Measurements from ENCODE around the gene OLFML1. TPM values are rescaled to one million over a fixed set of nuclear protein-coding genes. Genes with fewer than 3 reads are reported as not detected.

OLFML1 gene
- total RNA-seq, 4 donors from 2014 or later: 3.4 to 10.2 (median 7.6) TPM

DNA sequence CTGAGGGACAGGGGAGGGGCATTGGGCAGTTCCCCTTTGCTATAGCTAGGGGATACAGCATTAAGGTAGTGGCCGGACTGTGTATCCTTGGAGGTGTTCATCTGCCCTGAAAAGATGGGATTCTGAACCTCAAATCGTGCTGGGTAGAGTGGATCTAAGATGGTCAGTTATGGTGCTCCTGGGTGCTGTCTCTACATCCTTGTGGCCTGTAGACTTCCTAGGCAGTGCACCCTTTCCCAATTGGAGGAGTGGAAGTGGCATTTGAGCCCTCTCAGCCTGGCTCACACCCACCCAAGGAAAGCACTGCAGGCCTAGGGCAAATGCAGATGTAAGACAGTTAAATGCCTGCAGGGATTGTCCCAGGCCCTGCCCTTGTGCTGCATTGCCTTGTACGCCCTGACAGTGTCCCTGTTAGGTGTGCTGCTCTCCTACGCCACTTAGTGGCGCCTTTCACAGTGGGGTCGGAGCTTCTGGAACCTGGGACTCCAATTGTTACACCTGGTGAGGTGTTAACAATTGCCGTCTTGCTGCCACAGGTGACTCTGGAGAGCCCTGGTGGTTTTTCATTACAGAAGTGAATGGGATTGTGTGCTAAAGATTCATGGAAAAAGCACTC is 63.5 kb downstream of the OLFML1 start:
- ATAC-seq: no peak
- Histone ChIP-seq H3K4me3 (no peak overlapping the region), H3K27ac (no peak overlapping the region), H3K36me3 (no peaks in the 10 kb centered on the region), H3K27me3 (no peaks in the 10 kb centered on the region), H3K9me3 (no peaks in the 10 kb centered on the region), H3K4me1 (no peaks in the 10 kb centered on the region)
- WGBS, 2 donors (ENCODE audit: low coverage in 1 of 2): 84 to 87% methylated on average over 2 to 3 of the region's 7 CpGs
- TF ChIP-seq EP300 (IDR thresholded peaks at IDR 0.05) (no peak), POLR2AphosphoS5 (IDR thresholded peaks at IDR 0.05) (no peak), POLR2A (IDR thresholded peaks at IDR 0.05) (no peak)
- TF ChIP-seq, protein P1, sequence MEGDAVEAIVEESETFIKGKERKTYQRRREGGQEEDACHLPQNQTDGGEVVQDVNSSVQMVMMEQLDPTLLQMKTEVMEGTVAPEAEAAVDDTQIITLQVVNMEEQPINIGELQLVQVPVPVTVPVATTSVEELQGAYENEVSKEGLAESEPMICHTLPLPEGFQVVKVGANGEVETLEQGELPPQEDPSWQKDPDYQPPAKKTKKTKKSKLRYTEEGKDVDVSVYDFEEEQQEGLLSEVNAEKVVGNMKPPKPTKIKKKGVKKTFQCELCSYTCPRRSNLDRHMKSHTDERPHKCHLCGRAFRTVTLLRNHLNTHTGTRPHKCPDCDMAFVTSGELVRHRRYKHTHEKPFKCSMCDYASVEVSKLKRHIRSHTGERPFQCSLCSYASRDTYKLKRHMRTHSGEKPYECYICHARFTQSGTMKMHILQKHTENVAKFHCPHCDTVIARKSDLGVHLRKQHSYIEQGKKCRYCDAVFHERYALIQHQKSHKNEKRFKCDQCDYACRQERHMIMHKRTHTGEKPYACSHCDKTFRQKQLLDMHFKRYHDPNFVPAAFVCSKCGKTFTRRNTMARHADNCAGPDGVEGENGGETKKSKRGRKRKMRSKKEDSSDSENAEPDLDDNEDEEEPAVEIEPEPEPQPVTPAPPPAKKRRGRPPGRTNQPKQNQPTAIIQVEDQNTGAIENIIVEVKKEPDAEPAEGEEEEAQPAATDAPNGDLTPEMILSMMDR (IDR thresholded peaks at IDR 0.05): no peak

DNA sequence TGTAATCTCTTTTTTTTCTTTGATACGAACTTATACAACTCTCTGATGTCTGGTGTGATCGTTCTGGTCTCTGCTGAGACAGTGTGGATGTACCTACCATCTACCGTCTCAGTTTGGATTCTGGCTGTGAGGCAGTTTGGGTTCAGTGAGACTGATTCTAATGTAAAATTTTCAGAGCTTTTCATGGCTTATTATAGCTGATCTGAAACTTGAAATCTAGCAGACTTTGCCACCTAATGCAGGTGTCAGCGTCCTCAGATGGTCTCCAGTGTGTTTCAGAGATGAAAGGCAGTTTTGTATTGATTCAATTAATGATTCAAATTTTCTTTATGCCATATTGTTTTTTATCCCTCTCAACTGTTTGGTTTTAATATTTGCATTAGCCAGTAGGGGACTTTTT is 64.4 kb downstream of the OLFML1 start:
- TF ChIP-seq, protein P1 (IDR thresholded peaks at IDR 0.05): no peak
- no peak for TF ChIP-seq POLR2A (IDR thresholded peaks at IDR 0.05)
- TF ChIP-seq POLR2AphosphoS5 (IDR thresholded peaks at IDR 0.05): no peak
- TF ChIP-seq EP300 (IDR thresholded peaks at IDR 0.05): no peak
- H3K27ac ChIP-seq: no peak overlapping the region
- H3K36me3 ChIP-seq: no peaks in the 10 kb centered on the region
- H3K9me3 ChIP-seq: no peaks in the 10 kb centered on the region
- no peak for ATAC-seq
- H3K27me3 ChIP-seq: no peaks in the 10 kb centered on the region
- no peak overlapping the region for H3K4me3 ChIP-seq
- no peaks in the 10 kb centered on the region for H3K4me1 ChIP-seq
- 69% methylated on average over 4 of the region's 4 CpGs; no CpG with 5 or more reads in 1 of the 2 donors for WGBS, 2 donors (ENCODE audit: low coverage in 1 of 2)

DNA sequence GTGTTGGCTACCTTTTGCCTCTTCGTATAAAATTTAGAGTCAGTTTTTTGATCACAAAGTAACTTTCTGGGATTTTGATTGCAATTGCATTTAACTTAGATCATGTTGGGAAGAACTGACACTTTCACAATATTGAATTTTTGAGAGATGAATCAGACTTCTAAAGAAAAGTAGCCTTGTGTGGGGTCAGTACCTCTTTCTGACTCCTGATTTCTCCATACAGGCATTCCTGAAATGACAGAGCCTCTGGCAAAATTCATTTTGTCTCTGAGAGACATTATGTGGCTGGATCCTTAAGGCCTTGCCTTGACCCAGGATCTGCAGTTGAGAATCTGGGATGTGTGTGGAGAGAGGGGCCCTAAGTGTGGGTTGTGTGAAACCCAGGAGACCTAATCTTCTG is 66.3 kb downstream of the OLFML1 start:
- Histone ChIP-seq H3K27me3 (no peaks in the 10 kb centered on the region), H3K9me3 (no peaks in the 10 kb centered on the region), H3K4me3 (no peak overlapping the region), H3K27ac (no peak overlapping the region), H3K36me3 (no peaks in the 10 kb centered on the region), H3K4me1 (no peaks in the 10 kb centered on the region)
- ATAC-seq: no peak
- TF ChIP-seq, protein P1 (IDR thresholded peaks at IDR 0.05): no peak
- TF ChIP-seq EP300 (IDR thresholded peaks at IDR 0.05): no peak
- TF ChIP-seq POLR2AphosphoS5 (IDR thresholded peaks at IDR 0.05): no peak
- TF ChIP-seq POLR2A (IDR thresholded peaks at IDR 0.05): no peak
- WGBS, 2 donors (ENCODE audit: low coverage in 1 of 2): 91 to 100% methylated on average over 1 of the region's 1 CpG

DNA sequence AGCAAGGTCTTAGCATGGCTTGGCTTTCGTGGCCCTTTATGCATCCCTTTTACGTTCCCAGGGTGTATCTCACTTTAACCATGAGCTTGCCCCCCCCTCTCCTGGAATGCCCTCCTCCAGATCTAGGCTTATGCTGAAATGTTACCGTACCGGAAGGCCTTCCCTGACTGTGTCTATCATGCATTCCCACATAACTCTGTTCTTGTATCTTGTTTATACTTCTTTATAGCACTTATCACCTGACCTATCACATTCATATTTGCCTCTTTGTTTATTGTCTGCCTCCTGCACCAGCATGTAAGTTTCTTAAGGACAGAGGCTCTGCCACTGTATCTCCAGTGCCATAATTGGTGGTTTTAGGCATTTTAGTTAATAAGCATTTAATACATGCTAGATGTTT is 67.4 kb downstream of the OLFML1 start:
- TF ChIP-seq, protein P1 (IDR thresholded peaks at IDR 0.05): no peak
- no peak for TF ChIP-seq POLR2AphosphoS5 (IDR thresholded peaks at IDR 0.05)
- TF ChIP-seq POLR2A (IDR thresholded peaks at IDR 0.05): no peak
- TF ChIP-seq EP300 (IDR thresholded peaks at IDR 0.05): no peak
- no peaks in the 10 kb centered on the region for H3K4me1 ChIP-seq
- WGBS, 2 donors (ENCODE audit: low coverage in 1 of 2): 89 to 90% methylated on average over 4 of the region's 4 CpGs

DNA sequence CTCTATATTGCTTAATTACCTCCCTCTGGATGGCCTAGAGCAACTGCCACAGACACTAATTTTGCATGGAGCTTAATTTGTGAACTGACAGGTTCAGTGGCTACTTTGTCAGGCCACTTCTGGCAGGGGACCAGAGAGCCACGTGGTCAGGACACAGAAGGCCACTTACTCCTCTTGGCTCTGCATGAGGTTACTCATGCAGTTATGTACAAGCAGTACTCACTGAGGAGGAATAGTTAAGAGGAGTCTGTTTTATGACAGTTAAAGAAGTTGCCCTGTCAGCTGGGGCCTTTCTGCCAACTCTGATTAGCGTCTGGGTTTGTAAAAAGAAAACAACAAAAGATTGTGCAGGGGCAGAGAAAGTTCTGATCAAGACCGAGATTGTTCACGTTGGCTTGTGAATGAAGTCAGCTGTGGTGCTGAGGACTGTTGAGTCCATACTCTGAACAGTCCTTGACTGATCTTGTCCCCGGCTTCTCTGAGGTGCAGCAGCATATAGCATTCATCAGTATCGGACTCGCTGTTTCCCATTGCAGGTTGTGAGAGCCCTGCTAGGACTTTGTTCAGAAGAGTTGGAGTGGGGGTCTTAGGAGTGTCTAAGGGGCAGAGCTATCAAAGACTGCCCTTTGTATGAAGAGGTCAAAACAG is 69.9 kb downstream of the OLFML1 start:
- WGBS, 2 donors (ENCODE audit: low coverage in 1 of 2): 49 to 58% methylated on average over 7 of the region's 7 CpGs
- Histone ChIP-seq H3K9me3 (no peaks in the 10 kb centered on the region), H3K27ac (no peak overlapping the region), H3K4me1 (no peaks in the 10 kb centered on the region), H3K4me3 (no peak overlapping the region), H3K27me3 (no peaks in the 10 kb centered on the region), H3K36me3 (no peaks in the 10 kb centered on the region)
- ATAC-seq: no peak
- TF ChIP-seq POLR2A (IDR thresholded peaks at IDR 0.05) (no peak), EP300 (IDR thresholded peaks at IDR 0.05) (no peak), POLR2AphosphoS5 (IDR thresholded peaks at IDR 0.05) (no peak)
- TF ChIP-seq, protein P1 (IDR thresholded peaks at IDR 0.05): no peak

More for the DNA sequence above, 67.4 kb downstream of the OLFML1 start:
- no peak overlapping the region for H3K27ac ChIP-seq
- H3K4me3 ChIP-seq: no peak overlapping the region
- no peaks in the 10 kb centered on the region for H3K9me3 ChIP-seq
- no peak for ATAC-seq
- no peaks in the 10 kb centered on the region for H3K36me3 ChIP-seq
- no peaks in the 10 kb centered on the region for H3K27me3 ChIP-seq
